Activated T-cell treated with anti-CD3 and anti-CD28 coated beads, Interleukin-2, amount 50 U/mL, for 72 hours (primary cell): Measurements from ENCODE around the gene SHISA9. TPM values are rescaled to one million over a fixed set of nuclear protein-coding genes. Genes with fewer than 3 reads are reported as not detected.

Experiments used
- ATAC-seq, 2 donors: fragments of 150-1000 bp; cut with Tn5 transposase; replicated peaks in 1 of 2; 2 replicates each; pipeline ENCODE4 v1.10.0; 2021; ENCODE audit warnings: moderate library complexity in 2 of 2, mild to moderate bottlenecking in 1 of 2
- DNase-seq, 2 donors: peaks; one replicate each; pipeline ENCODE4 v3.0.0; 2021 to 2022; ENCODE audit warnings: mixed read lengths in 1 of 2
- H3K27ac Mint-ChIP-seq: one replicate; pipeline ENCODE4 v1.8.0; 2022; ENCODE audit warnings: mild to moderate bottlenecking, moderate library complexity, mixed read lengths
- H3K27me3 Mint-ChIP-seq: one replicate; pipeline ENCODE4 v1.8.0; 2022; ENCODE audit warnings: low read depth, mixed read lengths
- H3K36me3 Mint-ChIP-seq, 2 donors: one replicate each; pipeline ENCODE4 v1.8.0; 2022; ENCODE audit warnings: mixed read lengths in 2 of 2, mild to moderate bottlenecking in 1 of 2; ENCODE audit not compliant: insufficient read depth in 2 of 2
- H3K4me1 Mint-ChIP-seq: one replicate; pipeline ENCODE4 v1.8.0; 2022; ENCODE audit warnings: low read depth, mixed read lengths
- H3K4me3 Mint-ChIP-seq, 2 donors: one replicate each; pipeline ENCODE4 v1.8.0; 2022; ENCODE audit warnings: mild to moderate bottlenecking in 2 of 2, mixed read lengths in 2 of 2, moderate library complexity in 2 of 2
- H3K9me3 Mint-ChIP-seq, 2 donors: one replicate each; pipeline ENCODE4 v1.8.0; 2022; ENCODE audit warnings: mixed read lengths in 2 of 2
- total RNA-seq, 2 donors: library from RNA; stranded (reverse); gene quantifications; one replicate each; pipeline ENCODE4 v1.2.3, GENCODE V29; 2022

The SHISA9 gene
- total RNA-seq, 2 donors from 2014 or later: 0.14 TPM; not detected in 1

DNA sequence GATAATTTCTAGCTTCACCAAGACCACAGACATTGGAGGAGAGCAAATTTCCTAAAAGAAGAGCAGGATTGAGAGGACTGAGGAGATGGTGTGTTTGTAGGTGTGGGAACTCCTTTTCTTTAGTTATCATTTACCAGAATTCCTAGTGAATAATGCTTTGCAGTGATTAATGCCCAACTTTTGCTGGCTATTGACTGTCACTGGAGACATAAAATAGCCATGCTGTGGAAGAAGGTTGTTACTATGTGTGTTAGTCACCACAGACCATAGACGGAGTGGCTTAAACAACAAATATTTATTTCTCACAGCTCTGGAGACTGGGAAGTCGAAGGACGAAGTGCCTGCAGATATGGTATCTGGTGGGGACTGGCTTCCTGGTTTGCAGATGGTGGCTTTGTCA is 179.1 kb downstream of the SHISA9 start:
- H3K27ac Mint-ChIP-seq: no peak overlapping the region
- no peaks in the 10 kb centered on the region for H3K36me3 Mint-ChIP-seq
- ATAC-seq (no peak), DNase-seq (no peak)
- H3K9me3 Mint-ChIP-seq: peaks cover 0 to 9% of the 10 kb centered on the region in 2 donors
- no peak overlapping the region for H3K4me3 Mint-ChIP-seq
- no peaks in the 10 kb centered on the region for H3K4me1 Mint-ChIP-seq
- H3K27me3 Mint-ChIP-seq: no peaks in the 10 kb centered on the region

DNA sequence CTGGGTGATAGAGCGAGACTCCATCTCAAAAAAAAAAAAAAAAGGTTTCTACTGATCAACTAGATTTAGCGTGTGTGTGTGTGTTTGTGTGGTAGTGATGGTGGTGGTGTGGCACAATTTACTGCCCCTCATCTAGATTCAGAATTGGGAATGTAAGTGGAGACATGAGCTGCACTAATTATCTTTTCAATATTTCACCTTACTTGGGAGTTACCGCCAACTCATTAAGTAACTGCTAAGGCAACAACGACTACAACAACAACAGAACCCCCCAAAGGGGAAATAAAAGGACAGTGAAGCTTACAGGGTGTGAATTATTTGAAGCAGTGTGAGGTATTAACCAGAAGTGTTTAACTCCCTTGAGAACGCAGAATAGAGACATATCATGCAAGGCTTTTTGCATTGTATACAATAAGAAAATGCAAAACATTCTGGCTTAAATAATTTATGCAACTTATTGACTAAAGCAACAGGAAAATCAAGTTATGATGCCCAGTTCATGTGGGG is 180.5 kb downstream of the SHISA9 start:
- no peak overlapping the region for H3K27ac Mint-ChIP-seq
- H3K27me3 Mint-ChIP-seq: no peaks in the 10 kb centered on the region
- no peaks in the 10 kb centered on the region for H3K36me3 Mint-ChIP-seq
- H3K4me1 Mint-ChIP-seq: no peaks in the 10 kb centered on the region
- H3K4me3 Mint-ChIP-seq: no peak overlapping the region
- no peak for DNase-seq
- ATAC-seq: no peak
- peaks cover 2 to 8% of the 10 kb centered on the region in 2 donors for H3K9me3 Mint-ChIP-seq

DNA sequence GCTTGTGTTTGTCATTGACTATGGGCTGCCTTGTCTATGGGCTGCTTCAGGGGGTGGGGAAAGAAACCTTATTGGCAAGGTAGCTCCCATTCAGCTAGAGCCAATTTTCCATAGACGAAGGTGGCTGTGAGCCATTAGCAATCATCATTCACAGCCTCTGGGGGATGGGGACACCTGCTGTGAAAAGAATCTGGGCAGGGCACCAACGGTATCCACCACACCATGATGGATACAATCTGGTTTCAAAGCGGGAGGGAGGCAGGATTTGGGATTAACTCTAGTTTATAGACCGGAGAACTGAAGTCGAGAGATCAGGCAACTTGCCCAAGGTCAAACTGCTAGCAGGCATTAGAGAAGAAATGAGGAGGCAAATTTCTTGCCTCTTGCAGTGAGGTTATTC is 182.3 kb downstream of the SHISA9 start:
- H3K36me3 Mint-ChIP-seq: no peaks in the 10 kb centered on the region
- DNase-seq (no peak), ATAC-seq (no peak)
- H3K27ac Mint-ChIP-seq: no peak overlapping the region
- peaks cover 5 to 6% of the 10 kb centered on the region in 2 donors for H3K9me3 Mint-ChIP-seq
- no peak overlapping the region for H3K4me3 Mint-ChIP-seq
- H3K4me1 Mint-ChIP-seq: no peaks in the 10 kb centered on the region
- no peaks in the 10 kb centered on the region for H3K27me3 Mint-ChIP-seq

DNA sequence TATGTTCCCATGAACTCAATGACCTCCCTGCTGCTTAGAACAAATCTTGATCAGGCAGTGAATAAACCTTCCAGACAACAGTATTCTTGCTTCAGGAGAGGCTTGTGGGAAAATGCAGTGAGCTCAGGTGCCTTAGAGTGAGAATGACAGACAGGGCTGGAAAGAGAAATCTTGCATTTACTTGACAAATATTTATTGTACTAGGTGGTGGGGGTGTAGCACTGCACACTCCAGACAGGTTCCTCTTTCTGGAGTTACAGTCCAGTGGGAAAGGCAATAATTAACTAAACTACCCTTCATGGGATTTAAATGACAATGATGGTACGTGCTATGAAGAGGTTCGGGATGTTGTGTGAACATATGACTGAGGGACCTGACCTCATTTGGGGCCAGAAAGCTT is 182.9 kb downstream of the SHISA9 start:
- Mint-ChIP-seq H3K27me3 (no peaks in the 10 kb centered on the region), H3K4me1 (no peaks in the 10 kb centered on the region)

DNA sequence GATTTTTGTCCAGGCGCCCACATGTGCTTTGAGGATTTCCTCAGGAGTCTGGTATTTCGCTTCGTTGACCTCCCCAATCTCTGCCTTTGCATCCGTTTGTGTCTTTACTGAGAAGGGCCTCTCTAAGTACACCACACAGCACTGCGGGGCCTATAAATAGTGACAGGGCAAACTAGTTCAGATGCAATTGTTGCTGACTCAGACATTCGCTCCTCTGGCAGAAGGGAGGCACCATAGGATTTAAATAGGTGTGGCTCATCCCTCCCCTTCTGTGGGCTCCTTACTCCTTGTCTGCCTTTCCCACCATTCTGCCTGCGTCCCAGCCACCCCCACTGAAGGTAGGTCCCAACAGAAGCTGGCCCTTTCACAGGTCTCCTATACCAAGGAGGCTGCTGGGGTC is 192.3 kb downstream of the SHISA9 start:
- ATAC-seq (no peak), DNase-seq (no peak)
- Mint-ChIP-seq H3K27me3 (no peaks in the 10 kb centered on the region), H3K9me3 (peaks cover 10 to 23% of the 10 kb centered on the region in 2 donors), H3K4me3 (no peak overlapping the region), H3K27ac (no peak overlapping the region), H3K36me3 (peaks cover 3 to 5% of the 10 kb centered on the region in 2 donors), H3K4me1 (no peaks in the 10 kb centered on the region)

More for the DNA sequence above, 182.9 kb downstream of the SHISA9 start:
- H3K27ac Mint-ChIP-seq: no peak overlapping the region
- H3K36me3 Mint-ChIP-seq: no peaks in the 10 kb centered on the region
- H3K4me3 Mint-ChIP-seq: no peak overlapping the region
- DNase-seq: no peak
- no peak for ATAC-seq
- H3K9me3 Mint-ChIP-seq: peaks cover 6% of the 10 kb centered on the region in 2 donors

DNA sequence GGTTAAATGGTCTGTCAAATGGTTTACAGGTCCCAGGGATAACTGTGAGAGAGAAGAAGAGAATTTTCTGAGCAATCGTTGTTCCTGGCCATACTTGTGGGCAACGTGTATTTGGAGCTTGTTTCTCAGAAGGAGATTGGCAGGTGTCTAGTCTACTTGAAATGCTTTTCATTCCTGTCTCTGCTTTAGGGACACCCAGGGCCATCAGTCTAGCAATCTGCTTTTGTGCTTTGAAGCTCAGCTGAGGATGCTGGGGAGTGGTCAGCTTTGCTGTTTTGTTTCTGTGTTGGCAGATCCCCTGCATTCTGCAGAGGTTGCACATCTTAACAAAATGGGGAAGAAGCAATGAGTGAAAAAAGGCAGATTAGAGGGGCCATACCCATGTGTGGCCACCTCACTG is 193.7 kb downstream of the SHISA9 start:
- Mint-ChIP-seq H3K27ac (no peak overlapping the region), H3K9me3 (peaks cover 6 to 20% of the 10 kb centered on the region in 2 donors), H3K4me3 (no peak overlapping the region), H3K27me3 (no peaks in the 10 kb centered on the region), H3K4me1 (no peaks in the 10 kb centered on the region), H3K36me3 (peaks cover 3 to 5% of the 10 kb centered on the region in 2 donors)
- ATAC-seq: no peak
- no peak for DNase-seq

- ATAC-seq (no peak), DNase-seq (no peak)
- H3K4me3 Mint-ChIP-seq: no peak overlapping the region
- no peaks in the 10 kb centered on the region for H3K27me3 Mint-ChIP-seq
- no peaks in the 10 kb centered on the region for H3K4me1 Mint-ChIP-seq
- H3K9me3 Mint-ChIP-seq: peaks cover 0 to 5% of the 10 kb centered on the region in 2 donors
- H3K36me3 Mint-ChIP-seq: no peaks in the 10 kb centered on the region
- H3K27ac Mint-ChIP-seq: no peak overlapping the region
Measured at GRCh38 chr16:13098536-13098935, 197.1 kb downstream of the SHISA9 start.

DNA sequence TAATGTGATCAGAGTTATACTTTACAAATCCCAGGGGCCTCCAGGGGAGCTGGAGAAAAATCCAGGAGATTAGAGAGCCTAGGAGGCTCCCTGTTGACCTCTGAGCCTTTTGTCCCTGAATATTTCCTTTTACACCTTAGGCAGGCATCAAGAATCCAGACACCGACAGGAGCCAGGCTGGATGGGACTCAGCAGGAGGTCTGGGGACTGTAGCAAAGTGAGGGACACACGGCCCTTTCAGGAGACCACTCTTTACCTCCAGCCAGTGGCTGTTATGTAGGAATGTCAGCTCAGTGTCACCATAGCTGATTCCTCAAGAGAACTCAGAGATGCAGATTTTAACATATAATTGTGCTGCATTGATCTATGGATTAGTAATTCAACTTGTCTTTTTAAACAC is 198.4 kb downstream of the SHISA9 start:
- ATAC-seq: no peak
- H3K36me3 Mint-ChIP-seq: no peaks in the 10 kb centered on the region

DNA sequence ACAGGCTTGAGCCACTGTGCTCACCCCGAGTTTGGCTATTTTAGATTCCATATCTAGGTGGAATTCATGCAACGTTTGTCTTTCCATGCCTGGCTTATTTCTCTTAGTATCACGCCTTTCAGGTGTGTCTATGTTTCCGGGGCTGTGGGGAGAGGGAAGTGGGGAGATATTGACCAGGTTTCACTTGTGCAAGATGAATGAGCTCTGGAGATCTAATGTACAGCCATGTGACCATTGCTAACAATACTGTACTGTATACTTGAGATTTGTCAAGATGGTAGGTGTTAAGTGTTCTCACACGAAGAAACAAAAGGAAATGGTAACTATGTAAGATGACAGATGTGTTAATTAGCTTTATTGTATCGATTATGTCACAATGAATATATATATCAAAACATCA is 199.6 kb downstream of the SHISA9 start:
- Mint-ChIP-seq H3K4me3 (no peak overlapping the region), H3K27me3 (no peaks in the 10 kb centered on the region), H3K36me3 (no peaks in the 10 kb centered on the region), H3K9me3 (peaks cover 4% of the 10 kb centered on the region in 2 donors), H3K4me1 (no peaks in the 10 kb centered on the region), H3K27ac (no peak overlapping the region)
- ATAC-seq (no peak), DNase-seq (no peak)

More for the DNA sequence above, 198.4 kb downstream of the SHISA9 start:
- Mint-ChIP-seq H3K27ac (no peak overlapping the region), H3K27me3 (no peaks in the 10 kb centered on the region), H3K4me1 (no peaks in the 10 kb centered on the region), H3K9me3 (peaks cover 1 to 4% of the 10 kb centered on the region in 2 donors), H3K4me3 (no peak overlapping the region)
- no peak for DNase-seq

GRCh38 chr16:13101828-13102227 is 200.4 kb downstream of the SHISA9 start:
- Mint-ChIP-seq H3K4me3 (no peak overlapping the region), H3K27me3 (no peaks in the 10 kb centered on the region), H3K36me3 (no peaks in the 10 kb centered on the region), H3K27ac (no peak overlapping the region), H3K9me3 (peaks cover 4% of the 10 kb centered on the region in 2 donors), H3K4me1 (no peaks in the 10 kb centered on the region)
- ATAC-seq (no peak), DNase-seq (no peak)

DNA sequence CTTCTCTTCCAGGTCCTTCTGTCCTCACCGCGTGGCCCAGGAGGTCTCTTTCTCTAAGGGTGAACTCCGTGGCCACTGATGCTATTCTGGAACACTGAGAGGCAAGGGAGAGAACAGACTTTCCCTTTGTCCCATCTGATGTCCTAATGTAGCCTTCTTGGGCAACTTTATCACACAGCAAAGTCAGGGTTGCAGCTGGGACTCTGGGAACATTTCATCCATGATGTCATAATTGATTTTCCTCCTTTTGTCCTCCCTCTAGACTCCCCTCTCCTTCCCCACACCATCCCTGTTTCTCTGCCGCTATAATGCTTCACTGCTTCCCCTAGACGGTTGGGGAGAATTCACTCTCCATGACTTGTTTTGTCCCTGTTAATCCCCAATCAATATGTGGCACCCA is 201.0 kb downstream of the SHISA9 start:
- DNase-seq (no peak), ATAC-seq (no peak)
- Mint-ChIP-seq H3K36me3 (no peaks in the 10 kb centered on the region), H3K9me3 (peaks cover 3 to 4% of the 10 kb centered on the region in 2 donors), H3K27ac (no peak overlapping the region), H3K27me3 (no peaks in the 10 kb centered on the region), H3K4me3 (no peak overlapping the region), H3K4me1 (no peaks in the 10 kb centered on the region)

GRCh38 chr16:13103831-13104530 is 202.6 kb downstream of the SHISA9 start:
- no peaks in the 10 kb centered on the region for H3K36me3 Mint-ChIP-seq
- H3K27me3 Mint-ChIP-seq: no peaks in the 10 kb centered on the region
- no peak overlapping the region for H3K27ac Mint-ChIP-seq
- no peak for DNase-seq
- peaks cover 3 to 4% of the 10 kb centered on the region in 2 donors for H3K9me3 Mint-ChIP-seq
- no peaks in the 10 kb centered on the region for H3K4me1 Mint-ChIP-seq
- ATAC-seq: no peak
- H3K4me3 Mint-ChIP-seq: no peak overlapping the region

GRCh38 chr16:13104772-13105171 is 203.4 kb downstream of the SHISA9 start:
- Mint-ChIP-seq H3K36me3 (no peaks in the 10 kb centered on the region), H3K27me3 (no peaks in the 10 kb centered on the region), H3K9me3 (peaks cover 3 to 4% of the 10 kb centered on the region in 2 donors), H3K27ac (no peak overlapping the region), H3K4me1 (no peaks in the 10 kb centered on the region), H3K4me3 (no peak overlapping the region)
- no peak for DNase-seq
- no peak for ATAC-seq

DNA sequence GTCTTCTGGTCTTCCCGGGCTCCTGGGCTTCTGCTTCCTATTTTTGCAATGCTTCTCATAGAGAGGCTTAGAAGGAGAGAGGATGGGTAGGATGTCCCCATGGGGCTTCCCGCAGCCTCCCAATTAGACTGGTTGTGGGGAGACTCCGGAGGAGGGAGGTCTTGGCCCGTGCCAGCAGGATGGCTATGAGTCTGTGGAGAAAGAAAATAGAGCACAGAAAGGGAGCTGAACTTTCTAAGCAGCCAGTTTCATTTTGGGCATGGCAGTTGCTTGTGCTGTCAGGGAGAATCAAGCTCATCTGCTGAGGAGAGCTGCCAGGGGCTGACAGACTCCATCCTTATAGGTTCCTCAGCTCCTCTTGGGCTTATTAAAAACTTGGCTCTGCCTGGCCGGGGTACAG is 204.0 kb downstream of the SHISA9 start:
- H3K4me3 Mint-ChIP-seq: no peak overlapping the region
- H3K27me3 Mint-ChIP-seq: no peaks in the 10 kb centered on the region
- H3K27ac Mint-ChIP-seq: no peak overlapping the region
- ATAC-seq (no peak), DNase-seq (no peak)
- no peaks in the 10 kb centered on the region for H3K36me3 Mint-ChIP-seq
- peaks cover 3 to 4% of the 10 kb centered on the region in 2 donors for H3K9me3 Mint-ChIP-seq
- H3K4me1 Mint-ChIP-seq: no peaks in the 10 kb centered on the region
